Ishikawa (cell line): Measurements from ENCODE around the gene TPCN1.

Experiments
- EP300 ChIP-seq: IDR thresholded peaks from 2 replicates; pipeline ENCODE4 v1.6.1; 2012; ENCODE audit warnings: borderline replicate concordance
- NFIC ChIP-seq: IDR thresholded peaks from 2 replicates; pipeline ENCODE4 v1.6.1; 2012
- RAD21 ChIP-seq: IDR thresholded peaks from 2 replicates; pipeline ENCODE4 v1.6.1; 2012; ENCODE audit warnings: low read depth
- REST ChIP-seq: IDR thresholded peaks from 2 replicates; pipeline ENCODE4 v1.6.1; 2012; ENCODE audit warnings: low read depth, mild to moderate bottlenecking
- TAF1 ChIP-seq: IDR thresholded peaks from 2 replicates; pipeline ENCODE4 v1.6.1; 2012; ENCODE audit warnings: low read depth, mild to moderate bottlenecking
- TEAD4 ChIP-seq: IDR thresholded peaks from 2 replicates; pipeline ENCODE4 v1.6.1; 2012

GRCh38 chr12:113238309-113238708 is 17.0 kb downstream of the TPCN1 start:
- TF ChIP-seq NFIC = no peak
- TF ChIP-seq EP300 = no peak
- no peak for TF ChIP-seq REST
- no peak for TF ChIP-seq TAF1
- TF ChIP-seq TEAD4 = no peak
- TF ChIP-seq RAD21 = no peak
